Right lung (tissue), 5 donors: ENCODE measurements around the gene RGS6. TPM values are rescaled to one million over a fixed set of nuclear protein-coding genes. Genes with fewer than 3 reads are reported as not detected.

ENCODE experiments used
- DNase-seq, 2 donors: peaks; one replicate each; pipeline ENCODE4 v3.0.0-alpha.2; 2013
- polyA plus RNA-seq, 5 donors: library from polyadenylated mRNA; unstranded; fragments of 120-200 nt; gene quantifications; one replicate each; pipeline versions ENCODE4 v1.2.1 to v1.2.3, GENCODE V29; 2013; ENCODE audit warnings: inconsistent platforms in 1 of 5, low replicate concordance in 1 of 5; ENCODE audit not compliant: insufficient read length in 5 of 5, insufficient read depth in 1 of 5

The RGS6 gene
- polyA plus RNA-seq, 5 donors, result 2.8 to 3.1 (median 2.9) TPM

- no peak for DNase-seq
Measured at GRCh38 chr14:72549854-72550253, 617.6 kb downstream of the RGS6 start.

- DNase-seq, result no peak
Measured at GRCh38 chr14:72550513-72550912, 618.3 kb downstream of the RGS6 start.

- DNase-seq, result no peak
Measured at GRCh38 chr14:72552236-72552635, 620.0 kb downstream of the RGS6 start.

GRCh38 chr14:72553161-72553560 lies 620.9 kb downstream of the RGS6 start:
- no peak for DNase-seq

- DNase-seq, result no peak
Measured at GRCh38 chr14:72553656-72554055, 621.4 kb downstream of the RGS6 start.

DNA sequence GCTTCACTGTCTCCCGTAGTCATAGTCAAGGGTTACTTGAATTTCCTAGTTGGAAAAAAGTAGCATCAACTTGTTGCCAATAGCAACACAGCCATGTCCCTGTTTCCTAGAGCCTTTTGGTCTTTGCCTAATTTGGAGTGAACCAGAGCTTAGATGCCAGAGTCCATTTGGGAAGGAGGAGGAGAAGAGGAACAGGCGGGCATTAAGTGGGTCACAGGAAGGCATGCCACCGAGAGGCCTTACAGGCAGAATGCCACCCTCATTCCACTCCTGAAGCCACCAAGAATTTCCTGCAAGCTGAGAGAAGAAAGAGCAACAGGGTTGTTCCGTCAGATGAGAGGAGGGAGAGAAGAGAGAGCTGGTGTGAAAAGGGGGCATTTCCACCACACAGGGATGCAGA lies 622.2 kb downstream of the RGS6 start:
- DNase-seq, result no peak

- no peak for DNase-seq
Measured at GRCh38 chr14:72554994-72555608, 622.9 kb downstream of the RGS6 start.

GRCh38 chr14:72555609-72556000 lies 623.4 kb downstream of the RGS6 start:
- no peak for DNase-seq

GRCh38 chr14:72557671-72558070 lies 625.4 kb downstream of the RGS6 start:
- DNase-seq, result no peak

GRCh38 chr14:72558721-72559120 lies 626.5 kb downstream of the RGS6 start:
- no peak for DNase-seq

DNA sequence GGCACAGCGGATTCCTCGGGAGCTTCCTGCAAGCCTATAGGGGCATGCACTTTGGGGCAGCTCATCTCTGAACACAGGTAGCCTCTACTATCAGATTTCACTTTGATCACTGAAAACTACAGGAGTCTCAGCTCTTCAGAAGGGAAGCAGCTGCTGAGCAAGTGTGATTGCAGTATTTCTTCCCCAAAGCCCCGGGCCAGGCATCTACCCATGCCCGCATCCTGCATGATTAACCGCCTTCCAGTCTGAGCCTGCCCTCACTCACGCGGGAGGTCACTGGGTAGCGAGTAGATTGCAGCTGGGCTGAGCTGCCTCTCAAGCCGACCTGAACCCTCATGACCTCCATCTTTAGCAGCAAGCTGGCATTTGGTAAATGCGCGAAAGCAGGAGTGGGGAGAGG lies 627.0 kb downstream of the RGS6 start:
- no peak for DNase-seq

DNA sequence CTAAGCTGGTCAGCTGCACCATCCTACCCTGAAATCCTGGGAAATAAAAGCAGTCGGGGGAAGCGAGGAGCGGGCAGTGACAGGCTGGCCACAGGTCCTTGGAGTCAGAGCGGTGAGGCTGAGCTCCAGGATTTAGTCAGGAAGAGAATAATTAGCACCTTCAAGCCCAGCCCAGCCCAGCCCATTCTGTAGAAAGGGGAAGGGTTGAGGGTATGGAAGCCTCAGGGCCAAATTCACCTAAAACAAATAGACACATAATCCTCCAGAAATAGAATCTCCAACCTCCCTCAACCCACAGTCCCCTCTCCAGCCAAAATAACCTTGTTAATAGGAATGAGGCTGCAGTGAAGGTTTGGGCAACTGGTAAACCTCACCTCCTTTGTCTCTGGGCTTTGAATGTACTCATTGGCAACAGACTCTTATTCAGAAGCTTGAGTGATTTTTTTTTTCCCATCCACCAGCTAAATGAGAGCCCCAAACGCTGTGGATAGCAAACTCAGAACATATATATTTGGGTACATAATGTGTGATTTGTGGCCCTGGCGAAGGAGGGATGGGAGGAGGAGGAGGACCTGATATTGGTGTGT lies 627.5 kb downstream of the RGS6 start:
- no peak for DNase-seq

DNA sequence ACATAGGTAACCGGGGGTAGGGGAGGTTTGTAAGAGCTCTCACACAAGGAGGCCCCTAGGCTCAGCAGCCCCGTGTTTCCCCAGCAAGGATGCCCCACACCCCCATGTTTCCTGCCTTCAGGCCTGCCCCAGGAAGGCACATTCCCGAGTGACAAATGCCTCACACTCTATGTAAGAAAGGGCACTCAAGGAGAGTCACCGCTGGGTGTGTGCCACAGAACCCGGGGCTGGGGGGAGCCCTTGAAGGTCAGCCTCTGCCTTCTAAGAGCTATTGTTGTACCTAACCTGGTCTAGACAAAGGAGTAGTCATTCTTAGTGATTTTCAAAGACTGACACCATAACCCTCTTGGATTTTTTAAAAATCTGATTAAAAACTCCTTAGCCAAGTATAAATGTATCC lies 628.1 kb downstream of the RGS6 start:
- DNase-seq, result no peak

- no peak for DNase-seq
Measured at GRCh38 chr14:72560889-72561493, 628.8 kb downstream of the RGS6 start.

GRCh38 chr14:72562300-72562699 lies 630.1 kb downstream of the RGS6 start:
- DNase-seq, result no peak

- DNase-seq, result no peak
Measured at GRCh38 chr14:72563676-72564075, 631.4 kb downstream of the RGS6 start.

- no peak for DNase-seq
Measured at GRCh38 chr14:72565149-72565559, 632.9 kb downstream of the RGS6 start.

DNA sequence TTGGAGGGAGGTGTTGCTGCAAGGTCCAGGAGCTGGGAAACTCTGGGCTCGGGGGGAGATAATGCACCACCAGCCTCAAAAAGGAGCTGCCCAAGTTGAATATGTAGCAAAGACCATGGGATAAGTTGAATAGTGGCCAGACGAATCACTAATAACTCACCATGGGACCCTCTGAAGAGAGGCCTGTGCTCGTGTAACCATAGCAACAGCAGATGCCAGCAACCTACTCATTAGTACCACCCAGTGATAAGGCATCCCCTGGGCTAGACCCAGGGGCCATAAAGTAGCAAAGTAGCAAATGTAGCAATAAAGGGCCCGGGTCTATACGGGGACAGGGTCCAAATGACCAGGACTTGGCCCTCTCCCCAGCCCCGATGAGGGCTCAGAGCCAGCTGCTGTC lies 633.7 kb downstream of the RGS6 start:
- no peak for DNase-seq

- DNase-seq, result no peak
Measured at GRCh38 chr14:72567226-72567625, 635.0 kb downstream of the RGS6 start.

GRCh38 chr14:72568296-72568992 lies 636.2 kb downstream of the RGS6 start:
- no peak for DNase-seq

DNA sequence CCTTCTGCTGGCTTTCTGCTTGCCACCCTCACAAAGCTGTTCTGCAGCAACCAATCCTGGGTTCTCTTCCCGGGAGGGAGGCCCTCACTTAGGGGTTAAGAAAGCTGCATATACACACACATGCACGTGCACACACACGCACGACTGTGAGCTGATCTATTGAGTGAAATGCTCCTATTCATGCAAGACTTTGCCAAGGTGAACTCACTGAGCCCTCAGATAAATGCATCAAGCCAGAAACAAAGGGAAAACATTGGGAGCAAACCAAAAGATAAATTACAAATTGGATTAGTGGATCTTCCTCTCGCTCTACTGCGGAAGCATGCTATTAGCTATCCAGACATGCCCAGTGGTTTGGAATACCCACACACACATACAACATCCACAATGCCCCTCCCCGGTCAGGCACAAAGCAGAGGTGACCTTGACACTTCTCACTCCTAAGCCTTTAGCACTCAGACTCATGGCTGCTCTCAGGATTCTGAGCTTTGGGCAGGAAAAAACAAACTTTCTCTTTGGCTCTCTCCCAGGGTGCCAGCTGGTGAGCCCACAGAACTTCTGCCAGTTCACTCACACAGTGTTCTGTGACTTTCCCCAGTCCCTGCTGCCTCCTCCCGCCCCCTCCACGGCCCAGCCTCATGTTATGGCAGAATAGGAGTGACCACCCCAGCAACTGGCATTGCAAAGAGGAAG lies 641.6 kb downstream of the RGS6 start:
- DNase-seq, result no peak

GRCh38 chr14:72574715-72575114 lies 642.5 kb downstream of the RGS6 start:
- DNase-seq, result no peak
